BLaER1 (cell line): ENCODE results near the gene FBXL17.

ENCODE experiments used
- H3K27ac ChIP-seq: shearing (Covaris generic); formaldehyde crosslinking; 2 replicates; pipeline ENCODE4 v1.8.1; 2022
- H3K27me3 ChIP-seq: shearing (Covaris generic); formaldehyde crosslinking; 2 replicates; pipeline ENCODE4 v1.8.1; 2022
- H3K36me3 ChIP-seq: shearing (Covaris generic); formaldehyde crosslinking; 2 replicates; pipeline ENCODE4 v1.8.1; 2022
- H3K4me1 ChIP-seq: shearing (Covaris generic); formaldehyde crosslinking; 2 replicates; pipeline ENCODE4 v1.8.1; 2022
- H3K4me2 ChIP-seq: shearing (Covaris generic); formaldehyde crosslinking; 2 replicates; pipeline ENCODE4 v1.8.1; 2022
- H3K4me3 ChIP-seq: shearing (Covaris generic); formaldehyde crosslinking; 2 replicates; pipeline ENCODE4 v1.8.1; 2022
- H3K9ac ChIP-seq: shearing (Covaris generic); formaldehyde crosslinking; 2 replicates; pipeline ENCODE4 v1.8.1; 2022
- H3K9me3 ChIP-seq: shearing (Covaris generic); formaldehyde crosslinking; 2 replicates; pipeline ENCODE4 v1.8.1; 2022
- H4K20me1 ChIP-seq: shearing (Covaris generic); formaldehyde crosslinking; 2 replicates; pipeline ENCODE4 v1.8.1; 2022
- Cebpa-rat ChIP-seq: shearing (Covaris generic); IDR thresholded peaks from 2 replicates; pipeline ENCODE4 v1.8.1; 2022

The FBXL17 gene

GRCh38 chr5:108375768-108376167 lies 6.1 kb downstream of the FBXL17 start:
- Histone ChIP-seq H3K27ac (no peak overlapping the region), H4K20me1 (peaks cover 13% of the 10 kb centered on the region), H3K36me3 (peaks cover 4% of the 10 kb centered on the region), H3K27me3 (no peaks in the 10 kb centered on the region), H3K4me2 (no peak overlapping the region), H3K9ac (no peak overlapping the region), H3K4me3 (no peak overlapping the region), H3K4me1 (peaks cover 11% of the 10 kb centered on the region), H3K9me3 (peaks cover 44% of the 10 kb centered on the region)
- TF ChIP-seq Cebpa-rat: no peak

DNA sequence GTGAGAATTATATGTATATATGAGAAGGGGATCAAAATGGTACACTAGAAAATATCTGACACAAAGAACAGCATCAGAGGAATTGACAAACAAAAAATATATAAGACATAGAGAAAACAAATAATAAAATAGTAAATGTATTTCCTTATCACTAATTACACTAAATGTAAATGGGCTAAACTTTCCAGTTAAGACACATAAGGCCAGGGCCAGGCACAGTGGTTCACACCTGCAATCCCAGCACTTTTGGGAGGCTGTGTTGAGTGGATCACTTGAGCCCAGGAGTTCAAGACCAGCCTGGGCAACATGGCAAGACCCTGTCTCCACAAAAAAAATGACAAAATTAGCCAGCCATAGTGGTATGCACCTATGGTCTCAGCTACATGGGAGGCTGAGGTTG lies 8.5 kb downstream of the FBXL17 start:
- Histone ChIP-seq H3K9ac (no peak overlapping the region), H3K36me3 (peaks cover 4% of the 10 kb centered on the region), H4K20me1 (peaks cover 4% of the 10 kb centered on the region; the same call in 1 of the 2 replicates), H3K27ac (no peak overlapping the region), H3K9me3 (peaks cover 44% of the 10 kb centered on the region), H3K4me2 (no peak overlapping the region), H3K4me3 (no peak overlapping the region), H3K27me3 (no peaks in the 10 kb centered on the region), H3K4me1 (no peaks in the 10 kb centered on the region)
- no peak for TF ChIP-seq Cebpa-rat

GRCh38 chr5:108372369-108372768 lies 9.5 kb downstream of the FBXL17 start:
- H3K4me1 ChIP-seq: no peaks in the 10 kb centered on the region
- peaks cover 4% of the 10 kb centered on the region; the same call in 1 of the 2 replicates for H4K20me1 ChIP-seq
- H3K9ac ChIP-seq: no peak overlapping the region
- H3K27me3 ChIP-seq: no peaks in the 10 kb centered on the region
- no peak overlapping the region for H3K4me2 ChIP-seq
- H3K27ac ChIP-seq: no peak overlapping the region
- H3K4me3 ChIP-seq: no peak overlapping the region
- no peak for TF ChIP-seq Cebpa-rat
- H3K9me3 ChIP-seq: peaks cover 43% of the 10 kb centered on the region
- peaks cover 4% of the 10 kb centered on the region for H3K36me3 ChIP-seq

DNA sequence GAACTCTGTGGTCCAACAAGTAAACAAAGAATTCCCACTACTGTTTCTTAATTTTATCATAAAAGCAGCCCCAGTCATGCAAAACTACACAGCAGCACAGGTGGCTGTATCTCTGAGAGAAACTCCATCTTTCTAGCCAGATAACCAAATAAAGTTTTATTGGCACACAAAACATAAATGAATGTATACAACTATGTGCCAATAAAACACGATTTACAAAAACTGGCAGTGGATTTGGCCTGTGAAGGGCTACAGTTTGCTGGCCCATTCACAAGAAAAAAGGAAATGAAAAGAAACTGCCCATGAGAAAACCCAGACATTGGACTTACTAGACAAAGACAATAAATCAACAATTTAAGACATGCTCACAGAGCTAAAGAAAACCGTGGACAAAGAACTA lies 10.6 kb downstream of the FBXL17 start:
- peaks cover 4% of the 10 kb centered on the region for H3K36me3 ChIP-seq
- H3K4me1 ChIP-seq: no peaks in the 10 kb centered on the region
- H3K27me3 ChIP-seq: no peaks in the 10 kb centered on the region
- peaks cover 4% of the 10 kb centered on the region; the same call in 1 of the 2 replicates for H4K20me1 ChIP-seq
- no peak overlapping the region for H3K4me2 ChIP-seq
- no peak for TF ChIP-seq Cebpa-rat
- H3K9me3 ChIP-seq: peaks cover 33% of the 10 kb centered on the region
- H3K27ac ChIP-seq: no peak overlapping the region
- H3K4me3 ChIP-seq: no peak overlapping the region
- no peak overlapping the region for H3K9ac ChIP-seq

- H3K4me2 ChIP-seq: no peak overlapping the region
- no peak overlapping the region for H3K4me3 ChIP-seq
- peaks cover 4% of the 10 kb centered on the region for H3K36me3 ChIP-seq
- H4K20me1 ChIP-seq: peaks cover 4% of the 10 kb centered on the region; the same call in 1 of the 2 replicates
- H3K27me3 ChIP-seq: no peaks in the 10 kb centered on the region
- H3K4me1 ChIP-seq: no peaks in the 10 kb centered on the region
- H3K9me3 ChIP-seq: peaks cover 15% of the 10 kb centered on the region
- TF ChIP-seq Cebpa-rat: no peak
- no peak overlapping the region for H3K27ac ChIP-seq
- no peak overlapping the region for H3K9ac ChIP-seq
Measured at GRCh38 chr5:108369167-108369566, 12.7 kb downstream of the FBXL17 start.

DNA sequence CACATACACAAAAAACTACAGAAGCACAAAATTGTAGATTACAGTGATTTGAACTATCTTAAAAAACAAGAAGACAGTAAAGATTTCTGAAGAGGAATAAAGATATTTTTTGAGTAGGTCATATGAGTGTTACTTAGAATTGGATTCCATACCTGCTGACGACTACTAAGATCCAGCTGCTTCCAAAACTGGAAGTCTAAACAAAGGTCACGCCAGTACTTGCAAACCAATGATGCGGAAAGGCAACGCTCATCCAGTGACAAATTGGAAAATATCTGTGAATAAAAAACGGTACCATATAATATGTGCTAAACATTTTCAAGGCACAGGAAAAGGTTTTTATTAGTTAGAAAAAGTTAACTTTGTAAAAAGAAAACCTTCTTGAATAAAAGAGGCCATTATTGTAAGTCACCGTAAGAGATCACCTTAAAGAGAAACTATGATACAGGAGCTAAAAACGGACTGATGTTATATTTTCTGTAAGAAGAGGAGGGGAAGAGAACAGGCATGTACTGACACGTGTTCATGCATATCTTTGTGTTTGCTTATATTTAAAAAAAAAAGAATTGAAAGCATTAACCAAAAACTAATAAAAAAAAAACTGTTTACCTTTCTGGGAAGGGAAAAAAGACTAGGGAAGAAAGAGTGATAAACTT lies 14.1 kb downstream of the FBXL17 start:
- no peak for TF ChIP-seq Cebpa-rat
- Histone ChIP-seq H3K4me3 (no peak overlapping the region), H3K4me2 (no peak overlapping the region), H3K9me3 (peaks cover 6% of the 10 kb centered on the region; the same call in 1 of the 2 replicates), H4K20me1 (peaks cover 4% of the 10 kb centered on the region; the same call in 1 of the 2 replicates), H3K4me1 (no peaks in the 10 kb centered on the region), H3K9ac (no peak overlapping the region), H3K27me3 (no peaks in the 10 kb centered on the region), H3K36me3 (no peaks in the 10 kb centered on the region), H3K27ac (no peak overlapping the region)

GRCh38 chr5:108366500-108366899 lies 15.4 kb downstream of the FBXL17 start:
- H3K4me2 ChIP-seq: no peak overlapping the region

GRCh38 chr5:108361771-108362170 lies 20.1 kb downstream of the FBXL17 start:
- Histone ChIP-seq H3K36me3 (no peaks in the 10 kb centered on the region), H4K20me1 (no peaks in the 10 kb centered on the region), H3K27me3 (no peaks in the 10 kb centered on the region), H3K4me1 (no peaks in the 10 kb centered on the region), H3K27ac (no peak overlapping the region), H3K9me3 (no peaks in the 10 kb centered on the region), H3K9ac (no peak overlapping the region), H3K4me2 (no peak overlapping the region), H3K4me3 (no peak overlapping the region)
- no peak for TF ChIP-seq Cebpa-rat

More at GRCh38 chr5:108366500-108366899, 15.4 kb downstream of the FBXL17 start:
- Histone ChIP-seq H4K20me1 (no peaks in the 10 kb centered on the region; the same call in 1 of the 2 replicates), H3K27me3 (no peaks in the 10 kb centered on the region), H3K27ac (no peak overlapping the region), H3K4me1 (no peaks in the 10 kb centered on the region), H3K4me3 (no peak overlapping the region), H3K36me3 (no peaks in the 10 kb centered on the region), H3K9ac (no peak overlapping the region), H3K9me3 (no peaks in the 10 kb centered on the region)
- no peak for TF ChIP-seq Cebpa-rat

DNA sequence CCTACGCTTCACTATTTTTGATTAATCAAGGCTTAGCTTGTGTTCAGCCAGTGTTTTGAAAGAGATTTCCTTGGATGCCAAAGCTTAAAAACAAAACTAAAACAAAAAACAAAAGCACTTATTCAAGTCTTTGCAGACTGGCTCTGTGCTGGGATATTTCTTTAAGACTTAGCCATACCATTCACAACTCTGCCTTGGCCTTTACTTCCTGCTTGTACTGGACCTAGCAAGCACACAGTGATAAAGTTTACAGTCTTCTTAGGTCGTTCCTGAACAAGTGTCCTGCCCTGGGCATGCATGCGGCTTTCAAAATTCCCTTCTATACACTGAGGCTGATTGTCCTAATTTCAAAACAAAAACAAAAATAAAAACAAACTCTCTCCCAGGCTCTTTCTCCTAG lies 20.7 kb downstream of the FBXL17 start:
- Histone ChIP-seq H3K4me1 (no peaks in the 10 kb centered on the region), H3K4me3 (no peak overlapping the region), H4K20me1 (no peaks in the 10 kb centered on the region), H3K9ac (no peak overlapping the region), H3K9me3 (no peaks in the 10 kb centered on the region), H3K36me3 (no peaks in the 10 kb centered on the region), H3K27ac (no peak overlapping the region), H3K27me3 (no peaks in the 10 kb centered on the region), H3K4me2 (no peak overlapping the region)
- no peak for TF ChIP-seq Cebpa-rat

- H3K4me3 ChIP-seq: no peak overlapping the region
- TF ChIP-seq Cebpa-rat: no peak
- no peaks in the 10 kb centered on the region for H3K9me3 ChIP-seq
- no peaks in the 10 kb centered on the region for H4K20me1 ChIP-seq
- H3K4me2 ChIP-seq: no peak overlapping the region
- no peaks in the 10 kb centered on the region for H3K36me3 ChIP-seq
- H3K9ac ChIP-seq: no peak overlapping the region
- no peak overlapping the region for H3K27ac ChIP-seq
- no peaks in the 10 kb centered on the region for H3K27me3 ChIP-seq
- no peaks in the 10 kb centered on the region for H3K4me1 ChIP-seq
Measured at GRCh38 chr5:108360280-108360679, 21.6 kb downstream of the FBXL17 start.

GRCh38 chr5:108356286-108356685 lies 25.6 kb downstream of the FBXL17 start:
- no peak for TF ChIP-seq Cebpa-rat
- Histone ChIP-seq H3K27ac (no peak overlapping the region), H3K9me3 (no peaks in the 10 kb centered on the region), H3K27me3 (no peaks in the 10 kb centered on the region), H4K20me1 (0 out of 2 replicates have a peak, but pooled peaks cover 4% of the 10 kb centered on the region), H3K4me1 (no peaks in the 10 kb centered on the region), H3K9ac (no peak overlapping the region), H3K4me2 (no peak overlapping the region), H3K4me3 (no peak overlapping the region), H3K36me3 (no peaks in the 10 kb centered on the region)
